ENCODE measurements around the gene PDZD2. TPM values are rescaled to one million over a fixed set of nuclear protein-coding genes. Genes with fewer than 3 reads are reported as not detected.

Gene PDZD2
- polyA plus RNA-seq, 1 donor from 2014 or later, result 3.1 TPM

DNA sequence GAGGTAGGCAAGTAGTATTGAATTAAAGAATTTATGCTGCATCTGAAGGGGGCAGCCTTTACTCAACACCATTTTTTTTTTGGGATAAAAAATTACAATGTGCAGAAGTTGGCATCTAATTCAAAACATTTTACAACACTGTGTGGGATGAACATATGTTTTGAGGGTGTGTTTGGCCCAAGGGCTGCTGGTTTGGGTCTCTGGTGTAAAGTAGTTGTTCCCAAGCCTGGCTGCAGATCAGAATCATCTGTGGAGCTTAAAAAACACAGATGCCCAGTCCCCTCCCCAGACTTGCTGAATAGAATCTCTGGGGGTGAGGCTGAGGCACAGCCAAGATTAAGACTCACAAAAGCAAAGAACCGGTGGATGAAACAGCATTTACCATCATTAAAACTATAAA, 33.0 kb upstream of the PDZD2 start:
- H3K9ac ChIP-seq (ENCODE audit: low read length), result no peak overlapping the region
- H3K27me3 ChIP-seq (ENCODE audit: insufficient read depth, low read depth, low read length), result no peaks in the 10 kb centered on the region
- H4K20me1 ChIP-seq (ENCODE audit: insufficient read depth), result no peaks in the 10 kb centered on the region
- TF ChIP-seq POLR2AphosphoS5 (IDR thresholded peaks at IDR 0.05), result no peak
- TF ChIP-seq EP300 (conservative IDR thresholded peaks at IDR 0.05; ENCODE audit: poor library complexity, severe bottlenecking), result no peak
- TF ChIP-seq RAD21 (conservative IDR thresholded peaks at IDR 0.05), result no peak
- no peak for TF ChIP-seq MXI1 (conservative IDR thresholded peaks at IDR 0.05; ENCODE audit: poor library complexity, severe bottlenecking)
- no peak for TF ChIP-seq SMC3 (conservative IDR thresholded peaks at IDR 0.05; ENCODE audit: poor library complexity)
- no peak for TF ChIP-seq TAF1 (IDR thresholded peaks at IDR 0.05; ENCODE audit: low read depth)
- TF ChIP-seq, protein P1, sequence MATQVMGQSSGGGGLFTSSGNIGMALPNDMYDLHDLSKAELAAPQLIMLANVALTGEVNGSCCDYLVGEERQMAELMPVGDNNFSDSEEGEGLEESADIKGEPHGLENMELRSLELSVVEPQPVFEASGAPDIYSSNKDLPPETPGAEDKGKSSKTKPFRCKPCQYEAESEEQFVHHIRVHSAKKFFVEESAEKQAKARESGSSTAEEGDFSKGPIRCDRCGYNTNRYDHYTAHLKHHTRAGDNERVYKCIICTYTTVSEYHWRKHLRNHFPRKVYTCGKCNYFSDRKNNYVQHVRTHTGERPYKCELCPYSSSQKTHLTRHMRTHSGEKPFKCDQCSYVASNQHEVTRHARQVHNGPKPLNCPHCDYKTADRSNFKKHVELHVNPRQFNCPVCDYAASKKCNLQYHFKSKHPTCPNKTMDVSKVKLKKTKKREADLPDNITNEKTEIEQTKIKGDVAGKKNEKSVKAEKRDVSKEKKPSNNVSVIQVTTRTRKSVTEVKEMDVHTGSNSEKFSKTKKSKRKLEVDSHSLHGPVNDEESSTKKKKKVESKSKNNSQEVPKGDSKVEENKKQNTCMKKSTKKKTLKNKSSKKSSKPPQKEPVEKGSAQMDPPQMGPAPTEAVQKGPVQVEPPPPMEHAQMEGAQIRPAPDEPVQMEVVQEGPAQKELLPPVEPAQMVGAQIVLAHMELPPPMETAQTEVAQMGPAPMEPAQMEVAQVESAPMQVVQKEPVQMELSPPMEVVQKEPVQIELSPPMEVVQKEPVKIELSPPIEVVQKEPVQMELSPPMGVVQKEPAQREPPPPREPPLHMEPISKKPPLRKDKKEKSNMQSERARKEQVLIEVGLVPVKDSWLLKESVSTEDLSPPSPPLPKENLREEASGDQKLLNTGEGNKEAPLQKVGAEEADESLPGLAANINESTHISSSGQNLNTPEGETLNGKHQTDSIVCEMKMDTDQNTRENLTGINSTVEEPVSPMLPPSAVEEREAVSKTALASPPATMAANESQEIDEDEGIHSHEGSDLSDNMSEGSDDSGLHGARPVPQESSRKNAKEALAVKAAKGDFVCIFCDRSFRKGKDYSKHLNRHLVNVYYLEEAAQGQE (IDR thresholded peaks at IDR 0.05; ENCODE audit: borderline replicate concordance), result no peak
- no peak for TF ChIP-seq EZH2 (IDR thresholded peaks at IDR 0.05; ENCODE audit: borderline replicate concordance, insufficient read depth, low read length, poor library complexity, severe bottlenecking)
- TF ChIP-seq, protein P2, sequence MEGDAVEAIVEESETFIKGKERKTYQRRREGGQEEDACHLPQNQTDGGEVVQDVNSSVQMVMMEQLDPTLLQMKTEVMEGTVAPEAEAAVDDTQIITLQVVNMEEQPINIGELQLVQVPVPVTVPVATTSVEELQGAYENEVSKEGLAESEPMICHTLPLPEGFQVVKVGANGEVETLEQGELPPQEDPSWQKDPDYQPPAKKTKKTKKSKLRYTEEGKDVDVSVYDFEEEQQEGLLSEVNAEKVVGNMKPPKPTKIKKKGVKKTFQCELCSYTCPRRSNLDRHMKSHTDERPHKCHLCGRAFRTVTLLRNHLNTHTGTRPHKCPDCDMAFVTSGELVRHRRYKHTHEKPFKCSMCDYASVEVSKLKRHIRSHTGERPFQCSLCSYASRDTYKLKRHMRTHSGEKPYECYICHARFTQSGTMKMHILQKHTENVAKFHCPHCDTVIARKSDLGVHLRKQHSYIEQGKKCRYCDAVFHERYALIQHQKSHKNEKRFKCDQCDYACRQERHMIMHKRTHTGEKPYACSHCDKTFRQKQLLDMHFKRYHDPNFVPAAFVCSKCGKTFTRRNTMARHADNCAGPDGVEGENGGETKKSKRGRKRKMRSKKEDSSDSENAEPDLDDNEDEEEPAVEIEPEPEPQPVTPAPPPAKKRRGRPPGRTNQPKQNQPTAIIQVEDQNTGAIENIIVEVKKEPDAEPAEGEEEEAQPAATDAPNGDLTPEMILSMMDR (IDR thresholded peaks at IDR 0.05; ENCODE audit: poor library complexity, severe bottlenecking), result no peak
- no peak overlapping the region for H3K4me3 ChIP-seq (ENCODE audit: low read length)
- no peaks in the 10 kb centered on the region for H3K9me2 ChIP-seq (ENCODE audit: insufficient read depth, low read length)
- H3K27ac ChIP-seq (ENCODE audit: low read length), result no peak overlapping the region
- no peaks in the 10 kb centered on the region for H3K9me3 ChIP-seq (ENCODE audit: low read length)
- no peaks in the 10 kb centered on the region for H3K79me2 ChIP-seq (replicated peaks; ENCODE audit: insufficient read depth, low read length)
- H3F3A ChIP-seq (ENCODE audit: insufficient read depth, low read length, poor library complexity, severe bottlenecking), result no peaks in the 10 kb centered on the region
- H3K36me3 ChIP-seq (ENCODE audit: insufficient read depth, low read length), result no peaks in the 10 kb centered on the region
- H2AFZ ChIP-seq (ENCODE audit: low read depth, low read length), result no peak overlapping the region
- no peak overlapping the region for H3K4me2 ChIP-seq (ENCODE audit: low read length)

DNA sequence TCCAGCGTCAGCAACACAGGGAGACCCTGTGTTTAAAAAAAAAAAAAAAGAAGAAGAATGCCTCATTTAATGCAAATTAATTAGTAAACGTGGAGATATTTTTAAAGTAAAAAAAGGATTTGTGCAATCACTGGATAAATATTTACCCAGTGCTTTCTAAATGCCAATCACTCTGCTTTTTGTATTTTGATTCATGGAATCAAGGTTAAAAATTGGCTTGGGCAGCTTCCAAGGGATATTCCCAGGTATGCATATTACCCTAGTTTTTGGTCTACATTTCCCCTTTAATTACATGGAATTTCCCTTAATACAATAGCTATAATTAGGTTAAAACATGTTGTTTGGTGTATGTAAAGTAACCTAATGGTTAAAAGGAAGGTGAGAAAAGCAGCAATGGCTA, 31.4 kb upstream of the PDZD2 start:
- Histone ChIP-seq H3K27me3 (ENCODE audit: insufficient read depth, low read depth, low read length) (no peaks in the 10 kb centered on the region), H3K27ac (ENCODE audit: low read length) (no peak overlapping the region), H3K4me3 (ENCODE audit: low read length) (no peak overlapping the region), H3K79me2 (replicated peaks; ENCODE audit: insufficient read depth, low read length) (no peaks in the 10 kb centered on the region), H3K9me3 (ENCODE audit: low read length) (no peaks in the 10 kb centered on the region), H3K9me2 (ENCODE audit: insufficient read depth, low read length) (no peaks in the 10 kb centered on the region), H3K9ac (ENCODE audit: low read length) (no peak overlapping the region), H3K4me2 (ENCODE audit: low read length) (no peak overlapping the region), H2AFZ (ENCODE audit: low read depth, low read length) (no peak overlapping the region), H3F3A (ENCODE audit: insufficient read depth, low read length, poor library complexity, severe bottlenecking) (no peaks in the 10 kb centered on the region), H3K36me3 (ENCODE audit: insufficient read depth, low read length) (no peaks in the 10 kb centered on the region), H4K20me1 (ENCODE audit: insufficient read depth) (no peaks in the 10 kb centered on the region)
- TF ChIP-seq TAF1 (IDR thresholded peaks at IDR 0.05; ENCODE audit: low read depth), result no peak
- no peak for TF ChIP-seq MXI1 (conservative IDR thresholded peaks at IDR 0.05; ENCODE audit: poor library complexity, severe bottlenecking)
- no peak for TF ChIP-seq EP300 (conservative IDR thresholded peaks at IDR 0.05; ENCODE audit: poor library complexity, severe bottlenecking)
- TF ChIP-seq, protein P1 (IDR thresholded peaks at IDR 0.05; ENCODE audit: borderline replicate concordance), result no peak
- TF ChIP-seq EZH2 (IDR thresholded peaks at IDR 0.05; ENCODE audit: borderline replicate concordance, insufficient read depth, low read length, poor library complexity, severe bottlenecking), result no peak
- no peak for TF ChIP-seq RAD21 (conservative IDR thresholded peaks at IDR 0.05)
- TF ChIP-seq, protein P2 (IDR thresholded peaks at IDR 0.05; ENCODE audit: poor library complexity, severe bottlenecking), result no peak
- no peak for TF ChIP-seq POLR2AphosphoS5 (IDR thresholded peaks at IDR 0.05)
- no peak for TF ChIP-seq SMC3 (conservative IDR thresholded peaks at IDR 0.05; ENCODE audit: poor library complexity)
